SU-DHL-6 (cell line): Measurements from ENCODE around the gene DENND6B.
"Not testable (repeated sequence)": the region's sequence is repeated elsewhere in the genome, so short reads cannot be mapped to it uniquely, and the experiment has no call there.

Experiments
- EZH2phosphoT487 ChIP-seq: fragments of 200-600 bp; sonication (generic), shearing (Covaris generic); conservative IDR thresholded peaks from 2 replicates; pipeline ENCODE4 v1.6.1; 2018; ENCODE audit warnings: mild to moderate bottlenecking, antibody characterized with exemption, low read length, moderate library complexity, mixed read lengths
- TF ChIP-seq, protein P1 (sequence below): fragments of 200-600 bp; sonication (generic); IDR thresholded peaks from one replicate; pipeline ENCODE4 v1.5.1; 2017; ENCODE audit warnings: antibody characterized with exemption, mild to moderate bottlenecking, low read length, moderate library complexity; ENCODE audit not compliant: insufficient read depth, poor library complexity, severe bottlenecking

DNA sequence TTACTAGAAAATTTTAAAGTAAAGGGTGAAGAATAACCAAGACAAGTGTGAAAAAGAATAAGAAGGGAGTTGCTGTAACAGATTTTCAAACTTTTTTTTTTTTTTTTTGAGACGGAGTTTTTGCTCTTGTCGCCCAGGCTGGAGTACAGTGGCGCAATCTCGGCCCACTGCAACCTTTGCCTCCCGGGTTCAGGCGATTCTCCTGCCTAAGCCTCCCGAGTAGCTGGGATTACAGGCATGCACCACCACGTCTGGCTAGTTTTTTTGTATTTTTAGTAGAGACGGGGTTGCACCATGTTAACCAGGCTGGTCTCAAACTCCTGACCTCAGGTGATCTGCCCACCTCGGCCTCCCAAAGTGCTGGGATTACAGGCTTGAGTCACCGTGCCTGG lies 37.0 kb upstream of the DENND6B start:
- TF ChIP-seq EZH2phosphoT487: not testable (repeated sequence)
- TF ChIP-seq, protein P1, sequence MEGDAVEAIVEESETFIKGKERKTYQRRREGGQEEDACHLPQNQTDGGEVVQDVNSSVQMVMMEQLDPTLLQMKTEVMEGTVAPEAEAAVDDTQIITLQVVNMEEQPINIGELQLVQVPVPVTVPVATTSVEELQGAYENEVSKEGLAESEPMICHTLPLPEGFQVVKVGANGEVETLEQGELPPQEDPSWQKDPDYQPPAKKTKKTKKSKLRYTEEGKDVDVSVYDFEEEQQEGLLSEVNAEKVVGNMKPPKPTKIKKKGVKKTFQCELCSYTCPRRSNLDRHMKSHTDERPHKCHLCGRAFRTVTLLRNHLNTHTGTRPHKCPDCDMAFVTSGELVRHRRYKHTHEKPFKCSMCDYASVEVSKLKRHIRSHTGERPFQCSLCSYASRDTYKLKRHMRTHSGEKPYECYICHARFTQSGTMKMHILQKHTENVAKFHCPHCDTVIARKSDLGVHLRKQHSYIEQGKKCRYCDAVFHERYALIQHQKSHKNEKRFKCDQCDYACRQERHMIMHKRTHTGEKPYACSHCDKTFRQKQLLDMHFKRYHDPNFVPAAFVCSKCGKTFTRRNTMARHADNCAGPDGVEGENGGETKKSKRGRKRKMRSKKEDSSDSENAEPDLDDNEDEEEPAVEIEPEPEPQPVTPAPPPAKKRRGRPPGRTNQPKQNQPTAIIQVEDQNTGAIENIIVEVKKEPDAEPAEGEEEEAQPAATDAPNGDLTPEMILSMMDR: not testable (repeated sequence)
